Large intestine (tissue), 3 donors: ENCODE measurements around the gene TMEM154. TPM values are rescaled to one million over a fixed set of nuclear protein-coding genes. Genes with fewer than 3 reads are reported as not detected.

Experiments
- DNase-seq, 2 donors: peaks; one replicate each; pipeline versions ENCODE4 v3.0.0 to v3.0.0-alpha.2; 2013
- H3K27ac ChIP-seq: one replicate; pipeline ENCODE4 v1.5.1; 2013; ENCODE audit warnings: low read length
- H3K27me3 ChIP-seq: 2 replicates; pipeline ENCODE4 v1.6.1; 2013; ENCODE audit warnings: low read length; ENCODE audit not compliant: control insufficient read depth, insufficient read depth
- H3K36me3 ChIP-seq: 2 replicates; pipeline ENCODE4 v1.6.1; 2013; ENCODE audit warnings: low read length; ENCODE audit not compliant: control insufficient read depth, insufficient read depth
- H3K4me1 ChIP-seq: one replicate; pipeline ENCODE4 v1.6.1; 2013; ENCODE audit warnings: low read length; ENCODE audit not compliant: control insufficient read depth, insufficient read depth
- H3K4me3 ChIP-seq: one replicate; pipeline ENCODE4 v1.5.1; 2013; ENCODE audit warnings: low read length
- H3K9me3 ChIP-seq: one replicate; pipeline ENCODE4 v1.6.1; 2013; ENCODE audit warnings: mild to moderate bottlenecking, low read depth, low read length, moderate library complexity; ENCODE audit not compliant: control insufficient read depth
- WGBS: methylation state at CpG from one replicate; pipeline ENCODE4 v1.1.5; 2013; ENCODE audit warnings: low lambda C conversion rate; ENCODE audit not compliant: insufficient coverage; 5-methylcytosine and 5-hydroxymethylcytosine counted together
- polyA plus RNA-seq: library from polyadenylated mRNA; unstranded; fragments of 120-200 nt; gene quantifications from one replicate; pipeline ENCODE4 v1.2.1, GENCODE V29; 2013

TMEM154 gene
- polyA plus RNA-seq, 1 donor = 0.90 TPM

GRCh38 chr4:152655272-152656129, 24.3 kb downstream of the TMEM154 start:
- H3K27ac ChIP-seq = peak overlapping the region; percentile 19
- peak; percentile 47 to 68 for DNase-seq
- peaks cover 12% of the 10 kb centered on the region for H3K4me1 ChIP-seq
- peaks cover 26% of the 10 kb centered on the region for H3K9me3 ChIP-seq
- H3K4me3 ChIP-seq = no peak overlapping the region
- no CpG with 5 or more reads among the region's 7 CpGs for WGBS
- H3K27me3 ChIP-seq = no peaks in the 10 kb centered on the region
- no peaks in the 10 kb centered on the region for H3K36me3 ChIP-seq

GRCh38 chr4:152652102-152652501, 27.7 kb downstream of the TMEM154 start:
- WGBS = 43% methylated on average over 1 of the region's 1 CpG
- Histone ChIP-seq H3K36me3 (no peaks in the 10 kb centered on the region), H3K9me3 (peaks cover 14% of the 10 kb centered on the region), H3K27me3 (no peaks in the 10 kb centered on the region), H3K4me3 (no peak overlapping the region), H3K27ac (no peak overlapping the region), H3K4me1 (peaks cover 12% of the 10 kb centered on the region)
- DNase-seq = peak in 1 of 2 donors; percentile 45

- Histone ChIP-seq H3K9me3 (peaks cover 9% of the 10 kb centered on the region), H3K27me3 (no peaks in the 10 kb centered on the region), H3K36me3 (no peaks in the 10 kb centered on the region), H3K4me3 (no peak overlapping the region), H3K4me1 (peaks cover 12% of the 10 kb centered on the region), H3K27ac (no peak overlapping the region)
- peak in 1 of 2 donors; percentile 9 for DNase-seq
Observed at GRCh38 chr4:152651473-152652060, 28.2 kb downstream of the TMEM154 start.

GRCh38 chr4:152646221-152646620, 33.6 kb downstream of the TMEM154 start:
- H3K9me3 ChIP-seq = no peaks in the 10 kb centered on the region
- WGBS = no CpG with 5 or more reads among the region's 3 CpGs
- no peak for DNase-seq
- no peak overlapping the region for H3K4me3 ChIP-seq
- peaks cover 13% of the 10 kb centered on the region for H3K4me1 ChIP-seq
- no peak overlapping the region for H3K27ac ChIP-seq
- no peaks in the 10 kb centered on the region for H3K36me3 ChIP-seq
- H3K27me3 ChIP-seq = no peaks in the 10 kb centered on the region

GRCh38 chr4:152644130-152644529, 35.7 kb downstream of the TMEM154 start:
- H3K36me3 ChIP-seq = no peaks in the 10 kb centered on the region
- H3K4me3 ChIP-seq = no peak overlapping the region
- H3K27me3 ChIP-seq = no peaks in the 10 kb centered on the region
- H3K9me3 ChIP-seq = no peaks in the 10 kb centered on the region
- H3K4me1 ChIP-seq = peaks cover 13% of the 10 kb centered on the region
- no CpG with 5 or more reads among the region's 4 CpGs for WGBS
- H3K27ac ChIP-seq = no peak overlapping the region
- no peak for DNase-seq

- Histone ChIP-seq H3K4me1 (peaks cover 13% of the 10 kb centered on the region), H3K4me3 (no peak overlapping the region), H3K36me3 (no peaks in the 10 kb centered on the region), H3K27ac (peak overlapping the region; percentile 44), H3K27me3 (no peaks in the 10 kb centered on the region), H3K9me3 (no peaks in the 10 kb centered on the region)
- WGBS = 41% methylated on average over 5 of the region's 8 CpGs
- DNase-seq = peak; percentile 42 to 79
Observed at GRCh38 chr4:152643153-152644035, 36.4 kb downstream of the TMEM154 start.

GRCh38 chr4:152640058-152640921, 39.5 kb downstream of the TMEM154 start:
- Histone ChIP-seq H3K9me3 (no peaks in the 10 kb centered on the region), H3K27ac (no peak overlapping the region), H3K36me3 (no peaks in the 10 kb centered on the region), H3K4me3 (no peak overlapping the region), H3K4me1 (peaks cover 13% of the 10 kb centered on the region), H3K27me3 (no peaks in the 10 kb centered on the region)
- WGBS = 69% methylated on average over 3 of the region's 8 CpGs
- peak in 1 of 2 donors; percentile 14 for DNase-seq

GRCh38 chr4:152635851-152636250, 43.9 kb downstream of the TMEM154 start:
- WGBS = 90% methylated on average over 2 of the region's 4 CpGs
- Histone ChIP-seq H3K9me3 (no peaks in the 10 kb centered on the region), H3K4me1 (no peaks in the 10 kb centered on the region), H3K27me3 (no peaks in the 10 kb centered on the region), H3K4me3 (no peak overlapping the region), H3K27ac (no peak overlapping the region), H3K36me3 (no peaks in the 10 kb centered on the region)
- DNase-seq = no peak

GRCh38 chr4:152634110-152634760, 45.6 kb downstream of the TMEM154 start:
- H3K4me1 ChIP-seq = no peaks in the 10 kb centered on the region
- H3K9me3 ChIP-seq = no peaks in the 10 kb centered on the region
- no peak overlapping the region for H3K27ac ChIP-seq
- DNase-seq = peak in 1 of 2 donors; percentile 55
- no peaks in the 10 kb centered on the region for H3K36me3 ChIP-seq
- WGBS = 100% methylated on average over 3 of the region's 4 CpGs
- H3K27me3 ChIP-seq = no peaks in the 10 kb centered on the region
- no peak overlapping the region for H3K4me3 ChIP-seq
